HEK293 (cell line): Measurements from ENCODE around the gene AKAP14.

ENCODE experiments used
- BCL11B ChIP-seq: fragments of 450-650 bp; formaldehyde crosslinking; IDR thresholded peaks from 2 replicates; pipeline ENCODE4 v1.5.1; 2016; ENCODE audit warnings: low read depth, missing biosample characterization, missing genetic modification characterization
- GLIS1 ChIP-seq: fragments of 450-650 bp; formaldehyde crosslinking; IDR thresholded peaks from 2 replicates; pipeline ENCODE4 v1.5.1; 2016; ENCODE audit warnings: missing biosample characterization, missing genetic modification characterization
- GLIS2 ChIP-seq: fragments of 450-650 bp; formaldehyde crosslinking; IDR thresholded peaks from 2 replicates; pipeline ENCODE4 v1.5.1; 2016; ENCODE audit warnings: missing biosample characterization, missing genetic modification characterization
- HOXC10 ChIP-seq: sonication (generic); formaldehyde crosslinking; IDR thresholded peaks from 2 replicates; pipeline ENCODE4 v1.8.1; 2023; ENCODE audit warnings: mild to moderate bottlenecking, missing genetic modification reagents
- IKZF3 ChIP-seq: fragments of 450-650 bp; IDR thresholded peaks from 2 replicates; pipeline ENCODE4 v1.5.0; 2018; ENCODE audit warnings: missing biosample characterization, mild to moderate bottlenecking, missing genetic modification characterization, moderate library complexity
- KLF1 ChIP-seq: fragments of 450-650 bp; formaldehyde crosslinking; IDR thresholded peaks from 2 replicates; pipeline ENCODE4 v1.5.1; 2016; ENCODE audit warnings: missing biosample characterization, missing genetic modification characterization
- KLF16 ChIP-seq: fragments of 450-650 bp; formaldehyde crosslinking; IDR thresholded peaks from 2 replicates; pipeline ENCODE4 v1.5.1; 2017; ENCODE audit warnings: missing biosample characterization, missing genetic modification characterization
- KLF7 ChIP-seq: fragments of 450-650 bp; formaldehyde crosslinking; IDR thresholded peaks from 2 replicates; pipeline ENCODE4 v1.5.1; 2016; ENCODE audit warnings: missing biosample characterization, missing genetic modification characterization, borderline replicate concordance
- KLF9 ChIP-seq: fragments of 450-650 bp; formaldehyde crosslinking; IDR thresholded peaks from 2 replicates; pipeline ENCODE4 v1.5.1; 2016; ENCODE audit warnings: missing biosample characterization, missing genetic modification characterization, low read depth
- SP2 ChIP-seq: fragments of 450-650 bp; formaldehyde crosslinking; IDR thresholded peaks from 2 replicates; pipeline ENCODE4 v1.5.1; 2016; ENCODE audit warnings: missing biosample characterization, missing genetic modification characterization
- SP7 ChIP-seq: fragments of 450-650 bp; formaldehyde crosslinking; IDR thresholded peaks from 2 replicates; pipeline ENCODE4 v1.5.1; 2016; ENCODE audit warnings: missing biosample characterization, missing genetic modification characterization
- TCF7L2 ChIP-seq: IDR thresholded peaks from 2 replicates; pipeline ENCODE4 v1.6.1; 2011; ENCODE audit warnings: low read depth, mild to moderate bottlenecking, inconsistent platforms, low read length, moderate library complexity, borderline replicate concordance
- WT1 ChIP-seq: fragments of 450-650 bp; formaldehyde crosslinking; IDR thresholded peaks from 2 replicates; pipeline ENCODE4 v1.5.1; 2016; ENCODE audit warnings: missing biosample characterization, missing genetic modification characterization
- ZBTB48 ChIP-seq: fragments of 450-650 bp; formaldehyde crosslinking; IDR thresholded peaks from 2 replicates; pipeline ENCODE4 v1.5.1; 2016; ENCODE audit warnings: missing biosample characterization, missing genetic modification characterization
- ZEB2 ChIP-seq: fragments of 450-650 bp; formaldehyde crosslinking; IDR thresholded peaks from 2 replicates; pipeline ENCODE4 v1.5.1; 2016; ENCODE audit warnings: missing biosample characterization, missing genetic modification characterization
- ZFHX2 ChIP-seq: fragments of 450-650 bp; formaldehyde crosslinking; conservative IDR thresholded peaks from 2 replicates; pipeline ENCODE4 v1.5.1; 2016; ENCODE audit warnings: missing biosample characterization, missing genetic modification characterization
- ZFP37 ChIP-seq: fragments of 450-650 bp; formaldehyde crosslinking; IDR thresholded peaks from 2 replicates; pipeline ENCODE4 v1.5.1; 2016; ENCODE audit warnings: missing biosample characterization, missing genetic modification characterization
- ZFP69B ChIP-seq: fragments of 450-650 bp; formaldehyde crosslinking; IDR thresholded peaks from 2 replicates; pipeline ENCODE4 v1.5.1; 2016; ENCODE audit warnings: missing biosample characterization, missing genetic modification characterization
- ZNF121 ChIP-seq: fragments of 450-650 bp; formaldehyde crosslinking; IDR thresholded peaks from 2 replicates; pipeline ENCODE4 v1.5.1; 2016; ENCODE audit warnings: missing biosample characterization, missing genetic modification characterization
- ZNF132 ChIP-seq: fragments of 450-650 bp; formaldehyde crosslinking; IDR thresholded peaks from 2 replicates; pipeline ENCODE4 v1.5.1; 2017; ENCODE audit warnings: missing biosample characterization, missing genetic modification characterization, borderline replicate concordance
- ZNF2 ChIP-seq: fragments of 450-650 bp; formaldehyde crosslinking; IDR thresholded peaks from 2 replicates; pipeline ENCODE4 v1.5.1; 2016; ENCODE audit warnings: missing biosample characterization, missing genetic modification characterization
- ZNF24 ChIP-seq: fragments of 450-650 bp; formaldehyde crosslinking; IDR thresholded peaks from 2 replicates; pipeline ENCODE4 v1.5.1; 2016; ENCODE audit warnings: missing biosample characterization, missing genetic modification characterization
- ZNF324 ChIP-seq: fragments of 450-650 bp; formaldehyde crosslinking; IDR thresholded peaks from 2 replicates; pipeline ENCODE4 v1.5.1; 2016; ENCODE audit warnings: missing biosample characterization, missing genetic modification characterization
- ZNF366 ChIP-seq: fragments of 450-650 bp; formaldehyde crosslinking; conservative IDR thresholded peaks from 2 replicates; pipeline ENCODE4 v1.5.1; 2016; ENCODE audit warnings: missing biosample characterization, missing genetic modification characterization
- ZNF416 ChIP-seq: fragments of 450-650 bp; formaldehyde crosslinking; IDR thresholded peaks from 2 replicates; pipeline ENCODE4 v1.5.1; 2016; ENCODE audit warnings: missing biosample characterization, missing genetic modification characterization
- ZNF585B ChIP-seq: fragments of 450-650 bp; formaldehyde crosslinking; IDR thresholded peaks from 2 replicates; pipeline ENCODE4 v1.5.1; 2016; ENCODE audit warnings: missing biosample characterization, missing genetic modification characterization
- ZNF600 ChIP-seq: fragments of 450-650 bp; formaldehyde crosslinking; IDR thresholded peaks from 2 replicates; pipeline ENCODE4 v1.5.1; 2016; ENCODE audit warnings: missing biosample characterization, missing genetic modification characterization
- ZNF629 ChIP-seq: fragments of 450-650 bp; formaldehyde crosslinking; IDR thresholded peaks from 2 replicates; pipeline ENCODE4 v1.5.1; 2017; ENCODE audit warnings: missing biosample characterization, missing genetic modification characterization
- ZNF76 ChIP-seq: fragments of 450-650 bp; formaldehyde crosslinking; IDR thresholded peaks from 2 replicates; pipeline ENCODE4; 2016; ENCODE audit warnings: low read depth, missing biosample characterization, missing genetic modification characterization, borderline replicate concordance
- ZNF777 ChIP-seq: fragments of 450-650 bp; formaldehyde crosslinking; IDR thresholded peaks from 2 replicates; pipeline ENCODE4 v1.5.1; 2017; ENCODE audit warnings: missing biosample characterization, missing genetic modification characterization, borderline replicate concordance
- ZSCAN30 ChIP-seq: fragments of 450-650 bp; IDR thresholded peaks from 2 replicates; pipeline ENCODE4 v1.5.1; 2018; ENCODE audit warnings: missing biosample characterization, mild to moderate bottlenecking, missing genetic modification characterization, moderate library complexity
- ZXDB ChIP-seq: fragments of 450-650 bp; formaldehyde crosslinking; IDR thresholded peaks from 2 replicates; pipeline ENCODE4 v1.5.1; 2016; ENCODE audit warnings: missing biosample characterization, missing genetic modification characterization
- TF ChIP-seq, protein P1 (sequence below): fragments of 450-650 bp; formaldehyde crosslinking; IDR thresholded peaks from 2 replicates; pipeline ENCODE4 v1.5.1; 2016; ENCODE audit warnings: missing biosample characterization, missing genetic modification characterization
- TF ChIP-seq, protein P2 (sequence below): fragments of 450-650 bp; formaldehyde crosslinking; IDR thresholded peaks from 2 replicates; pipeline ENCODE4 v1.5.1; 2017; ENCODE audit warnings: missing biosample characterization, missing genetic modification characterization
- TF ChIP-seq, protein P3 (sequence below): fragments of 450-650 bp; formaldehyde crosslinking; IDR thresholded peaks from 2 replicates; pipeline ENCODE4 v1.5.1; 2016; ENCODE audit warnings: missing biosample characterization, missing genetic modification characterization
- TF ChIP-seq, protein P4 (sequence below): fragments of 450-650 bp; formaldehyde crosslinking; IDR thresholded peaks from 2 replicates; pipeline ENCODE4 v1.5.1; 2016; ENCODE audit warnings: missing biosample characterization, missing genetic modification characterization

Gene AKAP14

DNA sequence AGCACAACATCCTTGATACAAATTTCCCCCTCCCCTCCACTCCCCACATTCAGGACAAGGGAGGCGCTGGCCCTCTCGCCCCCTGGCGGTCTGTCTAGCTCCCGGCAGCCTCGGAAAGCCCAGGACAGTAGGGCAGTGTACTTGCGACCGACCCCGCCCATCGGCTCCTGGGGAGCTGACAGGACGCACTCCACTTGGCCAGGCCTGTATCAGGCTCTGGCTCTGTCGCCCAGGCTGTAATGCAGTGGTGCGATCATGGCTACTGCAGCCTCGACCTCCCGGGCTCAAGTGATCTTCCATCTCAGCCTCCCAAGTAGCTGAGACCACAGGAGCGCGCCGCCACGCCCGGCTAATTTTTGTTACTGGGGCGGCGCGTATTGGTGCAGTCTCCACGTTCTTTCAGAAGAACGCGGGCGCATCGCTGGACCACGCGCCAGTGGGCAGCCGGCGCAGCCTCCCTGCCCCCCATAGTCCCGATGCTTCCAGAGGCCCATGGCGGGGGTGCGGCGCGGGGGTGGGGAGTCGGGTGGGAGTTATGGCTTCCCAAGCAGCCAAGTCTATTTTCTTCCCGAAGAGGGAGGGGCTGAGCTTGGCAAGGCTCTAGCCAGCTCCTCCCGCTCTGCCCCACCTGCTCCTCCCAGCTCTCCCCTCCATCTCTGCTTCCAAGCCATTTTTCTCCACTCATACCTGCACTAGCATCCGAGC lies 7.8 kb upstream of the AKAP14 start (continued):
- TF ChIP-seq, protein P1, sequence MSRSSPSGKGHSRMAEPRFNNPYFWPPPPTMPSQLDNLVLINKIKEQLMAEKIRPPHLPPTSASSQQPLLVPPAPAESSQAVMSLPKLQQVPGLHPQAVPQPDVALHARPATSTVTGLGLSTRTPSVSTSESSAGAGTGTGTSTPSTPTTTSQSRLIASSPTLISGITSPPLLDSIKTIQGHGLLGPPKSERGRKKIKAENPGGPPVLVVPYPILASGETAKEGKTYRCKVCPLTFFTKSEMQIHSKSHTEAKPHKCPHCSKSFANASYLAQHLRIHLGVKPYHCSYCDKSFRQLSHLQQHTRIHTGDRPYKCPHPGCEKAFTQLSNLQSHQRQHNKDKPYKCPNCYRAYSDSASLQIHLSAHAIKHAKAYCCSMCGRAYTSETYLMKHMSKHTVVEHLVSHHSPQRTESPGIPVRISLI (tag by site-specific recombination) = no peak
- TF ChIP-seq WT1 (tag by site-specific recombination) = peak; percentile 29; the same call in 1 of the 2 replicates
- peak; percentile 86 for TF ChIP-seq KLF9 (tag by site-specific recombination)
- no peak for TF ChIP-seq ZFP69B (tag by site-specific recombination)
- TF ChIP-seq ZSCAN30 (tag by site-specific recombination) = peak; percentile 51
- no peak for TF ChIP-seq ZNF366 (tag by site-specific recombination)
- TF ChIP-seq IKZF3 = 0 out of 2 replicates have a peak, but pooled peaks have one; percentile 9
- TF ChIP-seq SP7 (tag by site-specific recombination) = 0 out of 2 replicates have a peak, but pooled peaks have one; percentile 51
- peak; percentile 46; the same call in 1 of the 2 replicates for TF ChIP-seq ZNF76
- TF ChIP-seq ZNF600 = peak; percentile 76; the same call in 1 of the 2 replicates
- TF ChIP-seq ZNF585B = peak; percentile 25; the same call in 1 of the 2 replicates
- TF ChIP-seq, protein P2, sequence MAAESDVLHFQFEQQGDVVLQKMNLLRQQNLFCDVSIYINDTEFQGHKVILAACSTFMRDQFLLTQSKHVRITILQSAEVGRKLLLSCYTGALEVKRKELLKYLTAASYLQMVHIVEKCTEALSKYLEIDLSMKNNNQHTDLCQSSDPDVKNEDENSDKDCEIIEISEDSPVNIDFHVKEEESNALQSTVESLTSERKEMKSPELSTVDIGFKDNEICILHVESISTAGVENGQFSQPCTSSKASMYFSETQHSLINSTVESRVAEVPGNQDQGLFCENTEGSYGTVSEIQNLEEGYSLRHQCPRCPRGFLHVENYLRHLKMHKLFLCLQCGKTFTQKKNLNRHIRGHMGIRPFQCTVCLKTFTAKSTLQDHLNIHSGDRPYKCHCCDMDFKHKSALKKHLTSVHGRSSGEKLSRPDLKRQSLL (tag by site-specific recombination) = peak; percentile 63; the same call in 1 of the 2 replicates
- TF ChIP-seq ZNF24 (tag by site-specific recombination) = peak; percentile 58; the same call in 1 of the 2 replicates
- TF ChIP-seq, protein P3, sequence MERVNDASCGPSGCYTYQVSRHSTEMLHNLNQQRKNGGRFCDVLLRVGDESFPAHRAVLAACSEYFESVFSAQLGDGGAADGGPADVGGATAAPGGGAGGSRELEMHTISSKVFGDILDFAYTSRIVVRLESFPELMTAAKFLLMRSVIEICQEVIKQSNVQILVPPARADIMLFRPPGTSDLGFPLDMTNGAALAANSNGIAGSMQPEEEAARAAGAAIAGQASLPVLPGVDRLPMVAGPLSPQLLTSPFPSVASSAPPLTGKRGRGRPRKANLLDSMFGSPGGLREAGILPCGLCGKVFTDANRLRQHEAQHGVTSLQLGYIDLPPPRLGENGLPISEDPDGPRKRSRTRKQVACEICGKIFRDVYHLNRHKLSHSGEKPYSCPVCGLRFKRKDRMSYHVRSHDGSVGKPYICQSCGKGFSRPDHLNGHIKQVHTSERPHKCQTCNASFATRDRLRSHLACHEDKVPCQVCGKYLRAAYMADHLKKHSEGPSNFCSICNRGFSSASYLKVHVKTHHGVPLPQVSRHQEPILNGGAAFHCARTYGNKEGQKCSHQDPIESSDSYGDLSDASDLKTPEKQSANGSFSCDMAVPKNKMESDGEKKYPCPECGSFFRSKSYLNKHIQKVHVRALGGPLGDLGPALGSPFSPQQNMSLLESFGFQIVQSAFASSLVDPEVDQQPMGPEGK (tag by site-specific recombination) = peak; percentile 78
- no peak for TF ChIP-seq BCL11B (tag by site-specific recombination)
- TF ChIP-seq ZNF416 (tag by site-specific recombination) = no peak
- TF ChIP-seq ZFP37 = 0 out of 2 replicates have a peak, but pooled peaks have one; percentile 44
- peak; percentile 79 for TF ChIP-seq ZFHX2 (tag by site-specific recombination)
- TF ChIP-seq SP2 = peak; percentile 27
- TF ChIP-seq GLIS2 (tag by site-specific recombination) = peak; percentile 87
- TF ChIP-seq ZNF324 (tag by site-specific recombination) = peak; percentile 78; the same call in 1 of the 2 replicates
- TF ChIP-seq ZBTB48 (tag by site-specific recombination) = peak; percentile 26; the same call in 1 of the 2 replicates
- TF ChIP-seq ZNF2 = peak; percentile 69; the same call in 1 of the 2 replicates
- 0 out of 2 replicates have a peak, but pooled peaks have one; percentile 29 for TF ChIP-seq ZEB2
- peak; percentile 95 for TF ChIP-seq GLIS1 (tag by site-specific recombination)
- peak; percentile 68 for TF ChIP-seq ZXDB (tag by site-specific recombination)
- TF ChIP-seq KLF1 (tag by site-specific recombination) = peak; percentile 63
- 0 out of 2 replicates have a peak, but pooled peaks have one; percentile 33 for TF ChIP-seq ZNF629 (tag by site-specific recombination)
- no peak for TF ChIP-seq TCF7L2
- peak; percentile 80 for TF ChIP-seq KLF7
- TF ChIP-seq ZNF132 = no peak
- TF ChIP-seq ZNF121 (tag by site-specific recombination) = peak; percentile 68
- TF ChIP-seq HOXC10 (CRISPR knock-in tag) = no peak
- TF ChIP-seq ZNF777 (tag by site-specific recombination) = no peak
- TF ChIP-seq KLF16 (tag by site-specific recombination) = peak; percentile 79; the same call in 1 of the 2 replicates
- TF ChIP-seq, protein P4, sequence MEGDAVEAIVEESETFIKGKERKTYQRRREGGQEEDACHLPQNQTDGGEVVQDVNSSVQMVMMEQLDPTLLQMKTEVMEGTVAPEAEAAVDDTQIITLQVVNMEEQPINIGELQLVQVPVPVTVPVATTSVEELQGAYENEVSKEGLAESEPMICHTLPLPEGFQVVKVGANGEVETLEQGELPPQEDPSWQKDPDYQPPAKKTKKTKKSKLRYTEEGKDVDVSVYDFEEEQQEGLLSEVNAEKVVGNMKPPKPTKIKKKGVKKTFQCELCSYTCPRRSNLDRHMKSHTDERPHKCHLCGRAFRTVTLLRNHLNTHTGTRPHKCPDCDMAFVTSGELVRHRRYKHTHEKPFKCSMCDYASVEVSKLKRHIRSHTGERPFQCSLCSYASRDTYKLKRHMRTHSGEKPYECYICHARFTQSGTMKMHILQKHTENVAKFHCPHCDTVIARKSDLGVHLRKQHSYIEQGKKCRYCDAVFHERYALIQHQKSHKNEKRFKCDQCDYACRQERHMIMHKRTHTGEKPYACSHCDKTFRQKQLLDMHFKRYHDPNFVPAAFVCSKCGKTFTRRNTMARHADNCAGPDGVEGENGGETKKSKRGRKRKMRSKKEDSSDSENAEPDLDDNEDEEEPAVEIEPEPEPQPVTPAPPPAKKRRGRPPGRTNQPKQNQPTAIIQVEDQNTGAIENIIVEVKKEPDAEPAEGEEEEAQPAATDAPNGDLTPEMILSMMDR = peak; percentile 82
